ENCODE data around the gene ELMOD3. TPM values are rescaled to one million over a fixed set of nuclear protein-coding genes. Genes with fewer than 3 reads are reported as not detected.

Gene ELMOD3
- total and polyA plus RNA-seq, 2 experiments from 2014 or later: 15.3 to 23.8 TPM

DNA sequence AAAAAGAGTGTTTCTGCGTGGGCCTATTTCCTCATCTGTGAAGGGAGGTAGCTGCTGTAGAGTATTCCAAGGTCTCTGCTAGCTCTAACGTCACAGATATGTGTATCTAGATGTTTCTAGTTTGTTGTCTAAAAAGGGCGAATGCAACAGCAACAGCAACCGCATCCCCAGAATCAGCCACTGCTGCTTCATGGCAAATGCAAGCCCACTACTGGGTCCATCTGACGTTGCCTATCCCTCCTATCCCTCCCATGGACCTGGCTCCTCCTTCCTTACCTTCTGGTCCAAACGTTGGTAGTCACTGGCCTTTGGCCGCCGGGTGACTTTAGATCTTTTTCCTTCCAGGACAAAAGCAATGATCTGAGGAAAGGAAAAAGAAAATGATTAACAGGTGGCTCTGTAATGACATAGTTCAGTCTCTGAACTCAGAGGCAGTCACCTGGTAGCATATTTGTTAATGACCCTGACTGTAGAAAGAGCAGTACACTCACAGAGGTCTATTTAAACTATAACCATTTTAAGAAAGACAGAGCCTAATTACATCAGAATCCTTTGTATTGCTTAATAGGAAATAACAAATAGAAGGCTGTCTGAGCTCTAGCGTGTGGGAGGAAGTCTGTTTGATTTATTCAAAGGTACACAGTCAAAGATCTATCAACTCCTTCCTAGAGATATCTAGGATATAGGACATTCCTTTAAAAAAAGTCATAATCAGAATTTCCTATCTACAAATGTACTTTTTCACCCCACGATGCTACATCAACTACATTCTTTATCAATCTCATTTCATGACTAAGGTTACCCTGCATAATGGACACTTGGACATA is 29.7 kb upstream of the ELMOD3 start:
- DNase-seq: peak; percentile 60
- peaks cover 40% of the 10 kb centered on the region for H3F3A ChIP-seq (ENCODE audit: insufficient read depth)
- H3K4me3 ChIP-seq: peak overlapping the region; percentile 89
- peak overlapping the region; percentile 99 for H3K4me2 ChIP-seq (ENCODE audit: unreplicated experiment)
- in situ Hi-C loops (cut with MboI): no loop called here
- H3K27ac ChIP-seq: peak overlapping the region; percentile 17; the same call in 1 of the 2 replicates
- H3K36me3 ChIP-seq (ENCODE audit: low read depth): peaks cover 48% of the 10 kb centered on the region
- no peaks in the 10 kb centered on the region; the same call in 1 of the 2 replicates for H4K20me1 ChIP-seq (ENCODE audit: insufficient read depth)
- H3K9me3 ChIP-seq (ENCODE audit: low read depth): no peaks in the 10 kb centered on the region
- peaks cover 16% of the 10 kb centered on the region; the same call in 1 of the 2 replicates for H3K4me1 ChIP-seq (ENCODE audit: insufficient read depth)
- H2AFZ ChIP-seq: no peak overlapping the region
- peaks cover 77% of the 10 kb centered on the region for H3K79me2 ChIP-seq (ENCODE audit: insufficient read depth)
- no peaks in the 10 kb centered on the region for H3K9me2 ChIP-seq (ENCODE audit: insufficient read depth)
- 56 to 58% methylated on average over 10 of the region's 10 CpGs for WGBS, 2 experiments (ENCODE audit: low coverage in 1 of 2, low lambda C conversion rate in 2 of 2, missing lambda C conversion rate in 2 of 2)
- peak overlapping the region; percentile 90 for H3K9ac ChIP-seq
- no peaks in the 10 kb centered on the region for H3K27me3 ChIP-seq (replicated peaks; ENCODE audit: insufficient read depth)
- TF ChIP-seq EZH2 (IDR thresholded peaks at IDR 0.05; ENCODE audit: insufficient read depth, poor library complexity, severe bottlenecking) (no peak), EZH2phosphoT487 (IDR thresholded peaks at IDR 0.05; ENCODE audit: insufficient read depth, low read depth) (no peak)

DNA sequence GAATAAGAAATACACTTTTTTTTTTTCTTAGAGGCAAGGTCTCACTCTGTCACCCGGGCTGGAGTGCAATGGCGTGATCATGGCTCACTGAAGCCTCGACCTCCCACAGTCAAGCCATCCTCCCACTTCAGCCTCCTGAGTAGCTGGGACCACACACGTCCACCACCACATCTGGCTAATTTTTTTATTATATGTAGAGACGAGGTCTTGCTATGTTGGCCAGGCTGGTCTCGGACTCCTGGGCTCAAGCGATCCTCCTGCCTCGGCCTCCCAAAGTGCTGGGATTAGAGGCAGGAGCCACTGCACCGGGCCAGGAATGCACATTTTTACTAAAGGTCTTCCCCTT is 29.1 kb upstream of the ELMOD3 start:
- Histone ChIP-seq H3K27me3 (replicated peaks; ENCODE audit: insufficient read depth) (no peaks in the 10 kb centered on the region), H3K36me3 (ENCODE audit: low read depth) (peaks cover 43% of the 10 kb centered on the region), H3K4me1 (ENCODE audit: insufficient read depth) (peaks cover 16% of the 10 kb centered on the region; the same call in 1 of the 2 replicates), H3K4me2 (ENCODE audit: unreplicated experiment) (peak overlapping the region; percentile 99), H3K9me2 (ENCODE audit: insufficient read depth) (no peaks in the 10 kb centered on the region), H3K9me3 (ENCODE audit: low read depth) (no peaks in the 10 kb centered on the region), H3F3A (ENCODE audit: insufficient read depth) (peaks cover 34% of the 10 kb centered on the region), H2AFZ (no peak overlapping the region), H3K79me2 (ENCODE audit: insufficient read depth) (peaks cover 71% of the 10 kb centered on the region), H3K27ac (peak overlapping the region; percentile 17; the same call in 1 of the 2 replicates), H3K9ac (peak overlapping the region; percentile 90), H3K4me3 (peak overlapping the region; percentile 89), H4K20me1 (ENCODE audit: insufficient read depth) (no peaks in the 10 kb centered on the region; the same call in 1 of the 2 replicates)
- DNase-seq: no peak
- TF ChIP-seq EZH2 (IDR thresholded peaks at IDR 0.05; ENCODE audit: insufficient read depth, poor library complexity, severe bottlenecking) (no peak), EZH2phosphoT487 (IDR thresholded peaks at IDR 0.05; ENCODE audit: insufficient read depth, low read depth) (no peak)
- 45 to 47% methylated on average over 9 of the region's 9 CpGs for WGBS, 2 experiments (ENCODE audit: low coverage in 1 of 2, low lambda C conversion rate in 2 of 2, missing lambda C conversion rate in 2 of 2)
- in situ Hi-C loops (cut with MboI): no loop called here

GRCh38 chr2:85326406-85327159 is 28.0 kb upstream of the ELMOD3 start:
- Histone ChIP-seq H3K4me3 (peak overlapping the region; percentile 89), H3K79me2 (ENCODE audit: insufficient read depth) (peaks cover 60% of the 10 kb centered on the region), H4K20me1 (ENCODE audit: insufficient read depth) (no peaks in the 10 kb centered on the region; the same call in 1 of the 2 replicates), H3K9me3 (ENCODE audit: low read depth) (no peaks in the 10 kb centered on the region), H3K9ac (peak overlapping the region; percentile 90), H3K36me3 (ENCODE audit: low read depth) (peaks cover 31% of the 10 kb centered on the region), H3K9me2 (ENCODE audit: insufficient read depth) (no peaks in the 10 kb centered on the region), H3K4me1 (ENCODE audit: insufficient read depth) (peaks cover 16% of the 10 kb centered on the region; the same call in 1 of the 2 replicates), H3K27me3 (replicated peaks; ENCODE audit: insufficient read depth) (no peaks in the 10 kb centered on the region), H3K27ac (peak overlapping the region; percentile 87), H3K4me2 (ENCODE audit: unreplicated experiment) (peak overlapping the region; percentile 99), H3F3A (ENCODE audit: insufficient read depth) (peaks cover 29% of the 10 kb centered on the region), H2AFZ (no peak overlapping the region; the same call in 1 of the 2 replicates)
- no peak for TF ChIP-seq EZH2 (IDR thresholded peaks at IDR 0.05; ENCODE audit: insufficient read depth, poor library complexity, severe bottlenecking)
- peak; percentile 64 for DNase-seq
- in situ Hi-C loops (cut with MboI): no loop called here
- WGBS, 2 experiments (ENCODE audit: low coverage in 1 of 2, low lambda C conversion rate in 2 of 2, missing lambda C conversion rate in 2 of 2): 13 to 14% methylated on average over 31 to 32 of the region's 32 CpGs

- Histone ChIP-seq H3K27ac (peak overlapping the region; percentile 87), H2AFZ (peak overlapping the region; percentile 52), H3K79me2 (ENCODE audit: insufficient read depth) (peaks cover 53% of the 10 kb centered on the region), H4K20me1 (ENCODE audit: insufficient read depth) (no peaks in the 10 kb centered on the region; the same call in 1 of the 2 replicates), H3K4me1 (ENCODE audit: insufficient read depth) (peaks cover 16% of the 10 kb centered on the region; the same call in 1 of the 2 replicates), H3K9ac (peak overlapping the region; percentile 90), H3K27me3 (replicated peaks; ENCODE audit: insufficient read depth) (no peaks in the 10 kb centered on the region), H3K4me3 (peak overlapping the region; percentile 89), H3F3A (ENCODE audit: insufficient read depth) (peaks cover 29% of the 10 kb centered on the region), H3K36me3 (ENCODE audit: low read depth) (peaks cover 24% of the 10 kb centered on the region), H3K4me2 (ENCODE audit: unreplicated experiment) (peak overlapping the region; percentile 99), H3K9me2 (ENCODE audit: insufficient read depth) (no peaks in the 10 kb centered on the region), H3K9me3 (ENCODE audit: low read depth) (no peaks in the 10 kb centered on the region)
- in situ Hi-C loops (cut with MboI): no loop called here
- peak; percentile 79 for DNase-seq
- no peak for TF ChIP-seq EZH2phosphoT487 (IDR thresholded peaks at IDR 0.05; ENCODE audit: insufficient read depth, low read depth)
- TF ChIP-seq EZH2 (IDR thresholded peaks at IDR 0.05; ENCODE audit: insufficient read depth, poor library complexity, severe bottlenecking): no peak
- 2% methylated on average over 41 of the region's 41 CpGs for WGBS, 2 experiments (ENCODE audit: low coverage in 1 of 2, low lambda C conversion rate in 2 of 2, missing lambda C conversion rate in 2 of 2)
Observed at GRCh38 chr2:85327160-85327821, 27.3 kb upstream of the ELMOD3 start.

Data from GM23248 (cell line).